Colon (tissue), 2 donors: ENCODE measurements around the gene KRTAP5-1.
"Not testable (repeated sequence)": the region's sequence is repeated elsewhere in the genome, so short reads cannot be mapped to it uniquely, and the experiment has no call there.

Source experiments
- FAIRE-seq: peaks from 2 replicates; lab custom pipeline; 2012; peaks lifted over from hg19 to GRCh38; lab: Jason Lieb, UNC
- donor health status: control.
- donor health status: control.

KRTAP5-1 gene

GRCh38 chr11:1584661-1585370 is at the start of gene KRTAP5-1:
KRTAP5-1 (minus strand) TSS chr11:1585283; CDS start chr11:1585249, 34 bp downstream.
- not testable (repeated sequence) for FAIRE-seq

GRCh38 chr11:1633864-1634263 is 48.8 kb upstream of the KRTAP5-1 start:
- no peak for FAIRE-seq

- no peak for FAIRE-seq
Measured at GRCh38 chr11:1632053-1632714, 47.1 kb upstream of the KRTAP5-1 start.

GRCh38 chr11:1631066-1631568 is 46.0 kb upstream of the KRTAP5-1 start:
- no peak for FAIRE-seq

GRCh38 chr11:1630271-1630670 is 45.2 kb upstream of the KRTAP5-1 start:
- no peak for FAIRE-seq

GRCh38 chr11:1629326-1630185 is 44.5 kb upstream of the KRTAP5-1 start, which contains the start of gene KRTAP5-5:
KRTAP5-5 (plus strand) TSS chr11:1629775; CDS start chr11:1629841, 66 bp downstream.
- no peak for FAIRE-seq

- FAIRE-seq, result no peak
Measured at GRCh38 chr11:1628506-1629325, 43.6 kb upstream of the KRTAP5-1 start.

GRCh38 chr11:1625541-1625940 is 40.5 kb upstream of the KRTAP5-1 start:
- no peak for FAIRE-seq

- FAIRE-seq, result no peak
Measured at GRCh38 chr11:1624621-1625020, 39.5 kb upstream of the KRTAP5-1 start.

GRCh38 chr11:1623716-1624115 is 38.6 kb upstream of the KRTAP5-1 start:
- no peak for FAIRE-seq

- no peak for FAIRE-seq
Measured at GRCh38 chr11:1622086-1622485, 37.0 kb upstream of the KRTAP5-1 start, which contains the start of gene KRTAP5-4. KRTAP5-4 (minus strand) TSS chr11:1622138; CDS start chr11:1622093, 45 bp downstream.

- FAIRE-seq, result no peak
Measured at GRCh38 chr11:1619449-1619848, 34.4 kb upstream of the KRTAP5-1 start.

- no peak for FAIRE-seq
Measured at GRCh38 chr11:1618231-1618630, 33.1 kb upstream of the KRTAP5-1 start.

GRCh38 chr11:1608363-1608762 is 23.3 kb upstream of the KRTAP5-1 start, which contains the start of gene KRTAP5-3:
KRTAP5-3 (minus strand) TSS chr11:1608463; CDS start chr11:1608385, 78 bp downstream.
- no peak for FAIRE-seq

- not testable (repeated sequence) for FAIRE-seq
Measured at GRCh38 chr11:1607901-1608300, 22.8 kb upstream of the KRTAP5-1 start.

GRCh38 chr11:1607156-1607845 is 22.2 kb upstream of the KRTAP5-1 start:
- not testable (repeated sequence) for FAIRE-seq

GRCh38 chr11:1605923-1606322 is 20.8 kb upstream of the KRTAP5-1 start:
- not testable (repeated sequence) for FAIRE-seq

- no peak for FAIRE-seq
Measured at GRCh38 chr11:1604711-1605110, 19.6 kb upstream of the KRTAP5-1 start.

- FAIRE-seq, result no peak
Measured at GRCh38 chr11:1604181-1604580, 19.1 kb upstream of the KRTAP5-1 start.

- FAIRE-seq, result no peak
Measured at GRCh38 chr11:1603629-1604028, 18.5 kb upstream of the KRTAP5-1 start.

GRCh38 chr11:1601663-1602062 is 16.6 kb upstream of the KRTAP5-1 start:
- not testable (repeated sequence) for FAIRE-seq
